CD14-positive monocyte (primary cell): ENCODE data around the gene FBXO31. TPM values are rescaled to one million over a fixed set of nuclear protein-coding genes. Genes with fewer than 3 reads are reported as not detected.

Source experiments
- DNase-seq, 3 donors: peaks; one replicate each; pipeline ENCODE4 v3.0.0-alpha.2; 2011 to 2022
- H2AFZ ChIP-seq: 2 replicates; pipeline ENCODE4 v1.6.0; 2012; ENCODE audit warnings: mild to moderate bottlenecking, low read depth, low read length, inconsistent platforms; ENCODE audit not compliant: insufficient read depth, poor library complexity, severe bottlenecking
- H3K27ac ChIP-seq, 2 donors: 1 replicate in 1 of 2; 2 replicates in 1 of 2; pipeline ENCODE4 v1.5.1; 2012 to 2013; ENCODE audit warnings: low read length in 2 of 2, control low read depth in 1 of 2, inconsistent platforms in 1 of 2, low read depth in 1 of 2, mild to moderate bottlenecking in 1 of 2
- H3K27me3 ChIP-seq, 2 donors: one replicate each; pipeline versions ENCODE4 v1.6.0 to v1.6.1; 2011 to 2013; ENCODE audit warnings: low read length in 2 of 2; ENCODE audit not compliant: control insufficient read depth in 2 of 2, insufficient read depth in 2 of 2
- H3K36me3 ChIP-seq, 2 donors: replicated peaks in 1 of 2; 1 replicate in 1 of 2; 2 replicates in 1 of 2; pipeline versions ENCODE4 v1.5.1 to v1.6.1; 2012 to 2013; ENCODE audit warnings: low read length in 2 of 2, control low read depth in 1 of 2, inconsistent platforms in 1 of 2, mild to moderate bottlenecking in 1 of 2; ENCODE audit not compliant: insufficient read depth in 2 of 2, control insufficient read depth in 1 of 2
- H3K4me1 ChIP-seq, 2 donors: 1 replicate in 1 of 2; 2 replicates in 1 of 2; pipeline versions ENCODE4 v1.5.1 to v1.6.1; 2012 to 2013; ENCODE audit warnings: low read length in 2 of 2, control low read depth in 1 of 2, inconsistent platforms in 1 of 2, mild to moderate bottlenecking in 1 of 2, moderate library complexity in 1 of 2; ENCODE audit not compliant: insufficient read depth in 2 of 2, control insufficient read depth in 1 of 2
- H3K4me2 ChIP-seq: replicated peaks from 2 replicates; pipeline ENCODE3; 2012; ENCODE audit warnings: low read length, moderate library complexity, mild to moderate bottlenecking; ENCODE audit not compliant: poor library complexity, severe bottlenecking; ENCODE audit errors: extremely low read depth
- H3K4me3 ChIP-seq, 3 experiments: fragments of 200-600 bp in 1 of 3; sonication (generic) in 1 of 3; replicated peaks in 1 of 3; 1 replicate in 2 of 3; 2 replicates in 1 of 3; pipeline ENCODE4 v1.5.1; 2011 to 2013; ENCODE audit warnings: low read length in 3 of 3, mild to moderate bottlenecking in 3 of 3, control low read depth in 2 of 3, low read depth in 2 of 3, inconsistent platforms in 1 of 3, moderate library complexity in 1 of 3
- H3K79me2 ChIP-seq: 2 replicates; pipeline ENCODE4 v1.6.0; 2012; ENCODE audit warnings: mild to moderate bottlenecking, control low read depth, inconsistent platforms, low read length, moderate library complexity; ENCODE audit not compliant: insufficient read depth
- H3K9ac ChIP-seq: 2 replicates; pipeline ENCODE4 v1.6.0; 2017; ENCODE audit warnings: low read length, mild to moderate bottlenecking; ENCODE audit not compliant: insufficient read depth, poor library complexity, severe bottlenecking
- H3K9me3 ChIP-seq, 2 donors: replicated peaks in 1 of 2; 1 replicate in 1 of 2; 2 replicates in 1 of 2; pipeline versions ENCODE4 v1.5.1 to v1.6.1; 2012 to 2013; ENCODE audit warnings: low read length in 2 of 2, control low read depth in 1 of 2; ENCODE audit not compliant: control insufficient read depth in 1 of 2, insufficient read depth in 1 of 2
- H4K20me1 ChIP-seq: 2 replicates; pipeline ENCODE4 v1.6.0; 2012; ENCODE audit warnings: mild to moderate bottlenecking, low read length, control low read depth, moderate library complexity; ENCODE audit not compliant: insufficient read depth
- H3K27ac Mint-ChIP-seq, 7 donors: one replicate each; pipeline ENCODE4 v1.8.0; 2020; ENCODE audit warnings: mild to moderate bottlenecking in 7 of 7, mixed read lengths in 7 of 7, moderate library complexity in 6 of 7, inconsistent platforms in 2 of 7
- H3K27me3 Mint-ChIP-seq, 3 donors: one replicate each; pipeline ENCODE4 v1.8.0; 2021 to 2022; ENCODE audit warnings: low read depth in 3 of 3, mild to moderate bottlenecking in 3 of 3, mixed read lengths in 3 of 3, moderate library complexity in 3 of 3, inconsistent platforms in 1 of 3
- H3K36me3 Mint-ChIP-seq, 2 donors: one replicate each; pipeline ENCODE4 v1.8.0; 2020; ENCODE audit warnings: mixed read lengths in 2 of 2, inconsistent platforms in 1 of 2, mild to moderate bottlenecking in 1 of 2
- H3K4me1 Mint-ChIP-seq: one replicate; pipeline ENCODE4 v1.8.0; 2020; ENCODE audit warnings: mild to moderate bottlenecking, mixed read lengths
- H3K4me3 Mint-ChIP-seq, 2 donors: one replicate each; pipeline ENCODE4 v1.8.0; 2020; ENCODE audit warnings: mild to moderate bottlenecking in 2 of 2, mixed read lengths in 2 of 2, moderate library complexity in 1 of 2
- H3K9me3 Mint-ChIP-seq, 7 donors: one replicate each; pipeline ENCODE4 v1.8.0; 2020 to 2022; ENCODE audit warnings: mixed read lengths in 7 of 7, mild to moderate bottlenecking in 6 of 7, moderate library complexity in 6 of 7, inconsistent platforms in 2 of 7
- CTCF ChIP-seq: fragments of 200-600 bp; IDR thresholded peaks from one replicate; pipeline ENCODE4 v1.8.0; 2022; ENCODE audit warnings: antibody characterized with exemption, mild to moderate bottlenecking
- WGBS: methylation state at CpG from one replicate; pipeline ENCODE4 v1.1.5; 2013; ENCODE audit warnings: missing lambda C conversion rate; ENCODE audit not compliant: insufficient coverage; 5-methylcytosine and 5-hydroxymethylcytosine counted together
- intact Hi-C, 2 donors: fragments of 100-400 bp; cut with micrococcal nuclease; formaldehyde crosslinking; loops; one replicate each; pipeline versions ENCODE4 v1.15.0 to v1.15.1; 2023
- polyA plus RNA-seq, 3 donors: library from polyadenylated mRNA; depleted of rRNA in 1 of 3; unstranded in 2 of 3; stranded (reverse) in 1 of 3; fragments of 300-500 nt in 2 of 3; fragments of >200 nt in 1 of 3; fragmentation: Illumina TruSeq in 2 of 3; gene quantifications; 1 replicate in 2 of 3; 2 replicates in 1 of 3; pipeline ENCODE4 v1.2.3, GENCODE V29; 2012 to 2021

Gene FBXO31
- polyA plus RNA-seq, 3 donors = 2.0 to 5.6 (median 3.3) TPM

DNA sequence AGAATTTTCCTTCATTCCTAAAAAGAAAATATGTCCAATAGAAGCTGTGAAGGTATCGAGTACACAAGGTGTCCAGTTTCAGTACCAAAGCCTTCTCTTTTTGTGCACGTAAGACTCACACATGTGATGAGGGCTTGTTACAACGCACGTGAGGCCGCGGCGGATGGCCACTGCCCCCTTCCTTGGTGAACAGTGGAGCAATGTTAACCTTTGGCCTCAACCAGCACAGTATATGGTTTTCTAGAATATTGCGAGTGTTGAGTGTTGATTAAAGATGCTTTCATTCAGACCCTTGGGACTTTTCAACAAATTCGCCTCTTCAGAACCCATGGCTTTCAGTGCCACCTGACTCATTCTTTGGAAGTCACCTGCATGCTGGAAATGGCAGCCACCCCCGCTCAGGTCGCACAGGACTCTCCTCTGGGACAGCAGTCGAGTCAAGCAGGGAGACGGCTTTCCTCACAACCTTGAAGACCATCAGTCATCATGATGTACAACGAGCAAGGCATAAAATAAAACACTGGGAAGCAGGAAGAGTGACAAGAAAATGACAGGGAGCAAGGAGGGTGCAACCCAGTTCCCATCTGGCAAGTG, 23.0 kb upstream of the FBXO31 start:
- H3K27ac ChIP-seq = no peak overlapping the region

More for the DNA sequence above, 23.0 kb upstream of the FBXO31 start:
- Mint-ChIP-seq H3K27ac (peak overlapping the region in 3 of 7 donors; percentile 5 to 68 (median 57)), H3K9me3 (no peaks in the 10 kb centered on the region), H3K4me1 (peaks cover 12% of the 10 kb centered on the region), H3K27me3 (peaks cover 2 to 3% (median 2%) of the 10 kb centered on the region in 3 donors), H3K4me3 (no peak overlapping the region), H3K36me3 (peaks cover 69 to 83% of the 10 kb centered on the region in 2 donors)
- H3K4me3 ChIP-seq = no peak overlapping the region
- TF ChIP-seq CTCF = no peak
- no peaks in the 10 kb centered on the region for H3K9me3 ChIP-seq
- H3K4me1 ChIP-seq = peaks cover 7 to 17% of the 10 kb centered on the region in 2 donors
- no peaks in the 10 kb centered on the region for H3K27me3 ChIP-seq
- 98% methylated on average over 11 of the region's 14 CpGs for WGBS
- peaks cover 39% of the 10 kb centered on the region for H4K20me1 ChIP-seq
- no peak overlapping the region for H2AFZ ChIP-seq
- intact Hi-C loops = no loop called here
- H3K4me2 ChIP-seq = no peak overlapping the region
- H3K36me3 ChIP-seq = peaks cover 42 to 58% of the 10 kb centered on the region in 2 donors
- no peaks in the 10 kb centered on the region for H3K79me2 ChIP-seq
- no peak overlapping the region for H3K9ac ChIP-seq
- DNase-seq = no peak
